IMR-90 (cell line): ENCODE data around the gene SENP7. TPM values are rescaled to one million over a fixed set of nuclear protein-coding genes. Genes with fewer than 3 reads are reported as not detected.

Experiments used
- ATAC-seq: fragments of 200-7000 bp; cut with Tn5 transposase; 2 replicates; pipeline ENCODE4 v1.9.1; 2020; ENCODE audit warnings: low read depth, mild to moderate bottlenecking, moderate library complexity
- BruUV-seq: library from RNA; stranded (reverse); fragments of 400-500 nt; replicated peaks from 2 replicates; lab custom pipeline; 2021; lab: Mats Ljungman, UMichigan
- CTCF ChIA-PET: fragments of 300-600 bp; formaldehyde crosslinking; extraction: SDS; loops from one replicate; lab custom pipeline; 2021; ENCODE audit warnings: antibody characterized with exemption; lab: Yijun Ruan, JAX
- POLR2A ChIA-PET: fragments of 300-600 bp; sonication (Branson Sonifier 250); formaldehyde crosslinking; loops from one replicate; lab custom pipeline; 2022; ENCODE audit warnings: antibody characterized with exemption; ENCODE audit not compliant: unreplicated experiment; lab: Charles Lee
- DNase-seq: peaks from one replicate; pipeline ENCODE4 v3.0.0; 2013
- H2AFZ ChIP-seq: replicated peaks from 2 replicates; pipeline ENCODE3; 2013; ENCODE audit warnings: low read length, mild to moderate bottlenecking; ENCODE audit not compliant: poor library complexity
- H2AK5ac ChIP-seq: 2 replicates; pipeline ENCODE4 v1.6.1; 2013; ENCODE audit warnings: low read depth, low read length, inconsistent platforms
- H2AK9ac ChIP-seq: replicated peaks from 2 replicates; pipeline ENCODE3; 2013; ENCODE audit warnings: mild to moderate bottlenecking, low read depth, low read length, moderate library complexity; ENCODE audit not compliant: poor library complexity
- H2BK120ac ChIP-seq: 2 replicates; pipeline ENCODE4 v1.6.1; 2013; ENCODE audit warnings: low read depth, low read length, inconsistent platforms
- H2BK15ac ChIP-seq: 3 replicates; pipeline ENCODE4 v1.6.1; 2013; ENCODE audit warnings: low read depth, low read length, inconsistent platforms
- H2BK20ac ChIP-seq: 2 replicates; pipeline ENCODE4 v1.6.1; 2013; ENCODE audit warnings: low read depth, mild to moderate bottlenecking, inconsistent platforms, low read length, moderate library complexity
- H2BK5ac ChIP-seq: 2 replicates; pipeline ENCODE4 v1.6.1; 2013; ENCODE audit warnings: mild to moderate bottlenecking, low read depth, low read length, inconsistent platforms; ENCODE audit not compliant: poor library complexity, severe bottlenecking
- H3K14ac ChIP-seq: replicated peaks from 2 replicates; pipeline ENCODE4 v1.6.1; 2013; ENCODE audit warnings: low read depth, low read length, inconsistent platforms
- H3K18ac ChIP-seq: 2 replicates; pipeline ENCODE4 v1.6.1; 2013; ENCODE audit warnings: low read depth, low read length, control low read depth
- H3K23ac ChIP-seq: 2 replicates; pipeline ENCODE4 v1.6.1; 2013; ENCODE audit warnings: low read depth, low read length, inconsistent platforms
- H3K27ac ChIP-seq: 2 replicates; pipeline ENCODE4 v1.5.1; 2013; ENCODE audit warnings: mild to moderate bottlenecking, control low read depth, low read length; ENCODE audit not compliant: insufficient read depth
- H3K27me3 ChIP-seq: 2 replicates; pipeline ENCODE4 v1.6.1; 2013; ENCODE audit warnings: low read length; ENCODE audit not compliant: control insufficient read depth, insufficient read depth
- H3K36me3 ChIP-seq: 2 replicates; pipeline ENCODE4 v1.6.1; 2013; ENCODE audit warnings: low read length, mixed read lengths; ENCODE audit not compliant: control insufficient read depth, insufficient read depth
- H3K4ac ChIP-seq: 2 replicates; pipeline ENCODE4 v1.6.1; 2013; ENCODE audit warnings: low read depth, low read length, inconsistent platforms
- H3K4me1 ChIP-seq: 2 replicates; pipeline ENCODE4 v1.6.1; 2013; ENCODE audit warnings: low read length, mixed read lengths; ENCODE audit not compliant: control insufficient read depth, insufficient read depth
- H3K4me2 ChIP-seq: 2 replicates; pipeline ENCODE4 v1.6.1; 2013; ENCODE audit warnings: low read depth, mild to moderate bottlenecking, control low read depth, low read length, moderate library complexity
- H3K4me3 ChIP-seq: 2 replicates; pipeline ENCODE4 v1.5.1; 2013; ENCODE audit warnings: low read depth, mild to moderate bottlenecking, control low read depth, low read length, moderate library complexity; ENCODE audit not compliant: insufficient read depth
- H3K56ac ChIP-seq: 2 replicates; pipeline ENCODE4 v1.6.1; 2013; ENCODE audit warnings: low read length, inconsistent platforms; ENCODE audit not compliant: insufficient read depth; ENCODE audit errors: extremely low read depth
- H3K79me1 ChIP-seq, 2 experiments: 2 replicates each; pipeline ENCODE4 v1.6.1; 2013; ENCODE audit warnings: low read length in 2 of 2, inconsistent platforms in 1 of 2, low read depth in 1 of 2
- H3K9ac ChIP-seq: 2 replicates; pipeline ENCODE4 v1.6.1; 2013; ENCODE audit warnings: low read depth, low read length, control low read depth
- H3K9me1 ChIP-seq: 2 replicates; pipeline ENCODE4 v1.6.1; 2013; ENCODE audit warnings: low read length, inconsistent platforms; ENCODE audit not compliant: insufficient read depth
- H3K9me3 ChIP-seq: 2 replicates; pipeline ENCODE4 v1.6.1; 2013; ENCODE audit warnings: low read length; ENCODE audit not compliant: control insufficient read depth, insufficient read depth
- H4K20me1 ChIP-seq: 2 replicates; pipeline ENCODE4 v1.6.1; 2013; ENCODE audit warnings: low read length, inconsistent platforms; ENCODE audit not compliant: insufficient read depth
- H4K5ac ChIP-seq: 2 replicates; pipeline ENCODE4 v1.6.1; 2013; ENCODE audit warnings: mild to moderate bottlenecking, low read depth, low read length, control low read depth
- H4K8ac ChIP-seq, 2 experiments: 2 replicates each; pipeline ENCODE4 v1.6.1; 2013; ENCODE audit warnings: low read depth in 2 of 2, low read length in 2 of 2, control low read depth in 1 of 2, inconsistent platforms in 1 of 2
- H4K91ac ChIP-seq: 2 replicates; pipeline ENCODE4 v1.6.1; 2013; ENCODE audit warnings: low read depth, low read length, inconsistent platforms; ENCODE audit not compliant: insufficient read depth
- BHLHE40 ChIP-seq: fragments of 150-350 bp; IDR thresholded peaks from 2 replicates; pipeline ENCODE4 v1.6.1; 2016; ENCODE audit warnings: mild to moderate bottlenecking, low read depth, low read length
- CEBPB ChIP-seq: IDR thresholded peaks from 2 replicates; pipeline ENCODE4 v1.6.1; 2012; ENCODE audit warnings: low read depth, low read length, improper control_type of control experiment
- FOS ChIP-seq: fragments of 150-350 bp; IDR thresholded peaks from 2 replicates; pipeline ENCODE4 v1.6.1; 2016; ENCODE audit warnings: low read depth, low read length
- MAFK ChIP-seq: IDR thresholded peaks from 2 replicates; pipeline ENCODE4 v1.6.1; 2012; ENCODE audit warnings: low read depth, low read length, improper control_type of control experiment
- MAZ ChIP-seq: IDR thresholded peaks from 2 replicates; pipeline ENCODE4 v1.6.1; 2012; ENCODE audit warnings: low read depth, mild to moderate bottlenecking, low read length, improper control_type of control experiment, moderate library complexity, borderline replicate concordance
- MXI1 ChIP-seq: IDR thresholded peaks from 2 replicates; pipeline ENCODE4 v1.6.1; 2012; ENCODE audit warnings: low read depth, mild to moderate bottlenecking, low read length, moderate library complexity, borderline replicate concordance
- NFE2L2 ChIP-seq: fragments of 150-350 bp; IDR thresholded peaks from 2 replicates; pipeline ENCODE4 v1.6.1; 2016; ENCODE audit warnings: low read depth, mild to moderate bottlenecking, low read length
- POLR2A ChIP-seq: IDR thresholded peaks from 2 replicates; pipeline ENCODE4 v1.6.1; 2012; ENCODE audit warnings: mild to moderate bottlenecking, low read depth, low read length
- RAD21 ChIP-seq: IDR thresholded peaks from 2 replicates; pipeline ENCODE4 v1.6.1; 2012; ENCODE audit warnings: low read length, improper control_type of control experiment
- RFX5 ChIP-seq: IDR thresholded peaks from 2 replicates; pipeline ENCODE4 v1.8.0; 2012; ENCODE audit warnings: low read depth, mild to moderate bottlenecking, low read length, moderate library complexity
- SMC3 ChIP-seq: fragments of 150-350 bp; IDR thresholded peaks from 2 replicates; pipeline ENCODE4 v1.6.1; 2016; ENCODE audit warnings: low read depth, mild to moderate bottlenecking, antibody characterized with exemption, low read length, moderate library complexity
- WGBS, 2 experiments: methylation state at CpG; one replicate each; pipeline versions ENCODE4 v1.1.5 to v1.1.7; 2013; ENCODE audit warnings: missing lambda C conversion rate in 2 of 2; ENCODE audit not compliant: insufficient read length in 1 of 2; ENCODE audit errors: extremely low coverage in 2 of 2; 5-methylcytosine and 5-hydroxymethylcytosine counted together
- dilution Hi-C: fragments of 300-500 bp; cut with HindIII; formaldehyde crosslinking; loops from one replicate; pipeline ENCODE4 v1.14.3; 2018; ENCODE audit warnings: low sequenced_read_pairs; ENCODE audit not compliant: unreplicated experiment
- in situ Hi-C: fragments of 300-500 bp; cut with MboI; formaldehyde crosslinking; loops from 3 replicates; pipeline ENCODE4 v1.14.3; 2019; ENCODE audit warnings: low sequenced_read_pairs, inconsistent platforms, mixed read lengths
- intact Hi-C: fragments of 100-400 bp; cut with micrococcal nuclease; formaldehyde crosslinking; loops from 2 replicates; pipeline ENCODE4 v1.10.0; 2022
- polyA plus RNA-seq, 3 experiments: library from polyadenylated mRNA; depleted of rRNA; stranded (reverse); fragments of >200 nt; gene quantifications; 2 replicates each; pipeline ENCODE4 v1.2.3, GENCODE V29; 2012; ENCODE audit warnings: low replicate concordance in 1 of 3
- total RNA-seq: library from RNA; depleted of rRNA; stranded (reverse); fragments of >200 nt; gene quantifications from 2 replicates; pipeline ENCODE4 v1.2.3, GENCODE V29; 2012
- TF ChIP-seq, protein P1 (sequence below): fragments of 150-350 bp; IDR thresholded peaks from 2 replicates; pipeline ENCODE4 v1.6.1; 2016; ENCODE audit warnings: low read depth, mild to moderate bottlenecking, low read length, moderate library complexity, borderline replicate concordance
- TF ChIP-seq, protein P2 (sequence below): conservative IDR thresholded peaks from 2 replicates; pipeline ENCODE4 v1.5.1; 2012; ENCODE audit warnings: mild to moderate bottlenecking, low read depth, low read length, improper control_type of control experiment

SENP7 gene
- total and polyA plus RNA-seq, 2 of the 4 experiments (the other 2 are of a cell fraction): 5.5 to 8.4 TPM

DNA sequence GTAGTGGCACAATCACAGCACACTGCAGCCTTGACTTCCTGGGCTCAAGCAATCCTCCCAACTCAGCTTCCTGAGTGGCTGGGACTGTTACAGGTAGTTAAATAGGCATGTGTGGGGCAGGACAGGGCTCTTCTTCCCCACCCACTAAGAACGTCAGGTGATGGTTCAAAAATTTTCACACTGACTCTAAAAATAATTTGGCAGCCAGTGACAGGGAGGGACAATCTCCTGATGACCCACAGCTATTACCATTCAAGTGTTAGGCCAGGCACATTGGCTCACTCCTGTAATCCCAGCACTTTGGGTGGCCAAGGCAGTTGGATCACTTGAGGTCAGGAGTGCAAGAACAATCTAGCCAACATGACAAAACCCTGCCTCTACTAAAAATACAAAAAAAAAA lies 36.5 kb upstream of the SENP7 start:
- H3K27ac ChIP-seq: no peak overlapping the region
- no peak overlapping the region for H3K9ac ChIP-seq
- H3K9me1 ChIP-seq: no peaks in the 10 kb centered on the region
- H4K8ac ChIP-seq: no peak overlapping the region
- no peaks in the 10 kb centered on the region for H3K4me1 ChIP-seq
- no peaks in the 10 kb centered on the region for H3K79me1 ChIP-seq
- no peak overlapping the region for H2AFZ ChIP-seq
- H2BK15ac ChIP-seq: no peak overlapping the region
- H3K4me2 ChIP-seq: no peak overlapping the region
- dilution Hi-C loops (no loop called here), in situ Hi-C loops (no loop called here), intact Hi-C loops (no loop called here)
- no peak overlapping the region for H3K14ac ChIP-seq
- POLR2A ChIA-PET: no interaction called here
- H2BK5ac ChIP-seq: no peak overlapping the region
- H2BK20ac ChIP-seq: no peak overlapping the region
- CTCF ChIA-PET: no interaction called here
- no peak overlapping the region for H3K56ac ChIP-seq
- DNase-seq: no peak
- no peaks in the 10 kb centered on the region for H3K9me3 ChIP-seq
- H3K27me3 ChIP-seq: peaks cover 2% of the 10 kb centered on the region; the same call in 1 of the 2 replicates
- no peak overlapping the region for H4K5ac ChIP-seq
- no peaks in the 10 kb centered on the region for H3K36me3 ChIP-seq
- H4K91ac ChIP-seq: no peak overlapping the region
- H2AK9ac ChIP-seq: no peak overlapping the region
- no peak overlapping the region for H3K23ac ChIP-seq
- H3K4ac ChIP-seq: no peak overlapping the region
- H3K4me3 ChIP-seq: no peak overlapping the region
- no peak for TF ChIP-seq BHLHE40
- no peak for TF ChIP-seq SMC3
- TF ChIP-seq, protein P1, sequence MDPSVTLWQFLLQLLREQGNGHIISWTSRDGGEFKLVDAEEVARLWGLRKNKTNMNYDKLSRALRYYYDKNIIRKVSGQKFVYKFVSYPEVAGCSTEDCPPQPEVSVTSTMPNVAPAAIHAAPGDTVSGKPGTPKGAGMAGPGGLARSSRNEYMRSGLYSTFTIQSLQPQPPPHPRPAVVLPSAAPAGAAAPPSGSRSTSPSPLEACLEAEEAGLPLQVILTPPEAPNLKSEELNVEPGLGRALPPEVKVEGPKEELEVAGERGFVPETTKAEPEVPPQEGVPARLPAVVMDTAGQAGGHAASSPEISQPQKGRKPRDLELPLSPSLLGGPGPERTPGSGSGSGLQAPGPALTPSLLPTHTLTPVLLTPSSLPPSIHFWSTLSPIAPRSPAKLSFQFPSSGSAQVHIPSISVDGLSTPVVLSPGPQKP: no peak
- TF ChIP-seq, protein P2, sequence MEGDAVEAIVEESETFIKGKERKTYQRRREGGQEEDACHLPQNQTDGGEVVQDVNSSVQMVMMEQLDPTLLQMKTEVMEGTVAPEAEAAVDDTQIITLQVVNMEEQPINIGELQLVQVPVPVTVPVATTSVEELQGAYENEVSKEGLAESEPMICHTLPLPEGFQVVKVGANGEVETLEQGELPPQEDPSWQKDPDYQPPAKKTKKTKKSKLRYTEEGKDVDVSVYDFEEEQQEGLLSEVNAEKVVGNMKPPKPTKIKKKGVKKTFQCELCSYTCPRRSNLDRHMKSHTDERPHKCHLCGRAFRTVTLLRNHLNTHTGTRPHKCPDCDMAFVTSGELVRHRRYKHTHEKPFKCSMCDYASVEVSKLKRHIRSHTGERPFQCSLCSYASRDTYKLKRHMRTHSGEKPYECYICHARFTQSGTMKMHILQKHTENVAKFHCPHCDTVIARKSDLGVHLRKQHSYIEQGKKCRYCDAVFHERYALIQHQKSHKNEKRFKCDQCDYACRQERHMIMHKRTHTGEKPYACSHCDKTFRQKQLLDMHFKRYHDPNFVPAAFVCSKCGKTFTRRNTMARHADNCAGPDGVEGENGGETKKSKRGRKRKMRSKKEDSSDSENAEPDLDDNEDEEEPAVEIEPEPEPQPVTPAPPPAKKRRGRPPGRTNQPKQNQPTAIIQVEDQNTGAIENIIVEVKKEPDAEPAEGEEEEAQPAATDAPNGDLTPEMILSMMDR: no peak
- TF ChIP-seq RFX5: no peak
- no peak for TF ChIP-seq RAD21
- TF ChIP-seq MAFK: no peak
- no peak for TF ChIP-seq POLR2A
- TF ChIP-seq FOS: no peak
- no peak for TF ChIP-seq NFE2L2
- no peak for TF ChIP-seq MAZ
- TF ChIP-seq CEBPB: no peak
- TF ChIP-seq MXI1: no peak
- ATAC-seq: no peak
- no peak overlapping the region for H2AK5ac ChIP-seq
- no peaks in the 10 kb centered on the region for H4K20me1 ChIP-seq
- no TSS peak for BruUV-seq
- WGBS, 2 experiments: no CpG with 5 or more reads among the region's 1 CpG
- no peak overlapping the region for H2BK120ac ChIP-seq
- H3K18ac ChIP-seq: no peak overlapping the region
